Smooth muscle cell (in vitro differentiated cells): ENCODE data around the gene PTER. TPM values are rescaled to one million over a fixed set of nuclear protein-coding genes. Genes with fewer than 3 reads are reported as not detected.

ENCODE experiments used
- DNase-seq: peaks from one replicate; lab custom pipeline; 2025; ENCODE audit not compliant: unreplicated experiment; lab: John Stamatoyannopoulos, UW
- H2AFZ ChIP-seq: fragments of 200-600 bp; sonication (generic); 2 replicates; pipeline ENCODE4 v1.6.0; 2016; ENCODE audit warnings: antibody characterized with exemption, low read depth, mild to moderate bottlenecking
- H3F3A ChIP-seq: fragments of 200-600 bp; sonication (generic); 2 replicates; pipeline ENCODE4 v1.6.0; 2017; ENCODE audit warnings: antibody characterized with exemption, low read depth
- H3K27ac ChIP-seq: fragments of 200-600 bp; sonication (generic); 2 replicates; pipeline ENCODE4 v1.5.1; 2016; ENCODE audit warnings: low read depth, mild to moderate bottlenecking
- H3K27me3 ChIP-seq: fragments of 200-600 bp; sonication (generic); 2 replicates; pipeline ENCODE4 v1.6.1; 2016; ENCODE audit warnings: low read depth, mild to moderate bottlenecking
- H3K36me3 ChIP-seq: fragments of 200-600 bp; sonication (generic); 2 replicates; pipeline ENCODE4 v1.5.1; 2016; ENCODE audit warnings: low read depth
- H3K4me1 ChIP-seq: fragments of 200-600 bp; sonication (generic); 2 replicates; pipeline ENCODE4 v1.5.1; 2016; ENCODE audit warnings: low read depth
- H3K4me2 ChIP-seq: fragments of 200-600 bp; sonication (generic); 2 replicates; pipeline ENCODE4 v1.6.0; 2016; ENCODE audit warnings: mild to moderate bottlenecking
- H3K4me3 ChIP-seq: fragments of 200-600 bp; sonication (generic); 2 replicates; pipeline ENCODE4 v1.5.1; 2016; ENCODE audit warnings: mild to moderate bottlenecking
- H3K79me2 ChIP-seq: fragments of 200-600 bp; sonication (generic); 2 replicates; pipeline ENCODE4 v1.6.0; 2016; ENCODE audit warnings: low read depth, mild to moderate bottlenecking
- H3K9ac ChIP-seq: fragments of 200-600 bp; sonication (generic); 2 replicates; pipeline ENCODE4 v1.6.0; 2016; ENCODE audit warnings: low read depth
- H3K9me3 ChIP-seq: fragments of 200-600 bp; sonication (generic); replicated peaks from 2 replicates; pipeline ENCODE4 v1.5.1; 2016; ENCODE audit warnings: low read depth
- H4K20me1 ChIP-seq: fragments of 200-600 bp; sonication (generic); 2 replicates; pipeline ENCODE4 v1.6.0; 2016; ENCODE audit warnings: low read depth
- CTCF ChIP-seq: fragments of 200-600 bp; sonication (generic); IDR thresholded peaks from 2 replicates; pipeline ENCODE4 v1.5.1; 2017; ENCODE audit warnings: borderline replicate concordance, mild to moderate bottlenecking, antibody characterized with exemption; ENCODE audit not compliant: insufficient read depth, poor library complexity, severe bottlenecking
- WGBS: methylation state at CpG from one replicate; pipeline ENCODE4 v1.1.7; 2016; ENCODE audit warnings: low lambda C conversion rate; 5-methylcytosine and 5-hydroxymethylcytosine counted together
- polyA plus RNA-seq: library from polyadenylated mRNA; unstranded; fragments of >200 nt; fragmentation: Nextera tagmentation; extraction: Ambion mirVana; gene quantifications from 2 replicates; pipeline ENCODE4 v1.2.1, GENCODE V29; 2016
- total RNA-seq: library from RNA; depleted of rRNA; stranded (reverse); fragments of >200 nt; gene quantifications from 2 replicates; pipeline ENCODE4 v1.2.3, GENCODE V29; 2014

PTER gene
- total and polyA plus RNA-seq, 2 experiments from 2014 or later: 8.9 to 15.3 TPM

GRCh38 chr10:16527452-16527851, 90.6 kb downstream of the PTER start:
- no peak overlapping the region for H3K4me3 ChIP-seq

GRCh38 chr10:16529853-16530252, 93.0 kb downstream of the PTER start:
- Histone ChIP-seq H3K27me3 (peaks cover 26% of the 10 kb centered on the region), H3K4me2 (no peak overlapping the region), H3K36me3 (no peaks in the 10 kb centered on the region), H3K79me2 (no peaks in the 10 kb centered on the region), H3K4me1 (peaks cover 5% of the 10 kb centered on the region), H3K9me3 (no peaks in the 10 kb centered on the region), H2AFZ (no peak overlapping the region), H3K27ac (no peak overlapping the region), H3K9ac (no peak overlapping the region), H4K20me1 (no peaks in the 10 kb centered on the region), H3K4me3 (no peak overlapping the region), H3F3A (no peaks in the 10 kb centered on the region)
- no peak for DNase-seq
- TF ChIP-seq CTCF: no peak
- 65% methylated on average over 3 of the region's 3 CpGs for WGBS

More at GRCh38 chr10:16527452-16527851, 90.6 kb downstream of the PTER start:
- peaks cover 50% of the 10 kb centered on the region for H3K27me3 ChIP-seq
- H3F3A ChIP-seq: no peaks in the 10 kb centered on the region
- WGBS: 67% methylated on average over 4 of the region's 4 CpGs
- peaks cover 5% of the 10 kb centered on the region for H3K4me1 ChIP-seq
- H3K9ac ChIP-seq: no peak overlapping the region
- H4K20me1 ChIP-seq: no peaks in the 10 kb centered on the region
- no peaks in the 10 kb centered on the region for H3K79me2 ChIP-seq
- TF ChIP-seq CTCF: no peak
- H3K27ac ChIP-seq: no peak overlapping the region
- no peaks in the 10 kb centered on the region for H3K36me3 ChIP-seq
- DNase-seq: no peak
- H3K4me2 ChIP-seq: no peak overlapping the region
- H2AFZ ChIP-seq: no peak overlapping the region
- H3K9me3 ChIP-seq: no peaks in the 10 kb centered on the region

DNA sequence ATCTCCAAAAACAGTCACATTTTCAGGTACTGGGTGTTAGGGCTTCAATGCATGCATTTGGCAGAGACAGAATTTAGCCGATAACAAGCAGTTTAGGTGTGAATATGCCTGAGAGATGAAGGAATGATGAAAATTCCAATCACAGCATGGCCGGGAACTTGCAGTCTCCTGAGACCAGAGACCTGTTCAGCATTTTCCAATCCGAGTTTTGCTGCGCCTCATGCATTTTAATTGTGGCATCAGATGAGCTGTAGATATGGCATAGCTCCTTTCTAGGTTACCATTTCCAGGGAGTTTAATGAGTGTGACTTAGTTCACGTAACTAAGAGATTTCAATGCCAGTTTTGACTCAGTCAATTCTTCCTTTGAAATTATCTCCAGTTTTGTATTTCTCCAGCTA, 99.3 kb downstream of the PTER start:
- WGBS: 95% methylated on average over 5 of the region's 5 CpGs
- no peak for TF ChIP-seq CTCF
- H3K4me2 ChIP-seq: no peak overlapping the region

DNA sequence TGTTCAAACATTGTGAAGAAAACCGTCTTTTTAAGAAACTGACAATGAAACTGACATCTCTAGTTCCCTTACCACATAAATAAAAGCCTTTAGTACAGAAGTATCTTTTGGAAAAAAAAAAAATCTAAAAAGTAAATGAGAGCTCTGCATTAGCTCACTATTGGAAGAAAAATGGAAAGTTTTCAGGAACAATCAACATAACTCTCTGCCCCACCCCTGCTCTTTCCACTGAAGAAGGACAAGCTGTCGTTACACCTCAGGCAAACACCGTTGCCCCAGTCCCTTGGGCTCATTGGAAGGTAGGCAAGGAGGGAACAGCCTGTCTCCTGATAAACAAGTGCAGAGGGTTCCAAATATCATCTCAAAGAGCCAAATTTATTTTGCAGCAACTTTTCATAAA, 107.3 kb downstream of the PTER start:
- Histone ChIP-seq H3K27me3 (peaks cover 12% of the 10 kb centered on the region), H2AFZ (no peak overlapping the region), H3K4me2 (no peak overlapping the region), H3F3A (no peaks in the 10 kb centered on the region), H3K9ac (no peak overlapping the region), H3K79me2 (no peaks in the 10 kb centered on the region), H3K27ac (no peak overlapping the region), H3K4me3 (no peak overlapping the region), H3K9me3 (no peaks in the 10 kb centered on the region), H3K4me1 (no peaks in the 10 kb centered on the region), H3K36me3 (no peaks in the 10 kb centered on the region), H4K20me1 (no peaks in the 10 kb centered on the region)
- 90% methylated on average over 3 of the region's 3 CpGs for WGBS
- DNase-seq: no peak
- no peak for TF ChIP-seq CTCF

More for the DNA sequence above, 99.3 kb downstream of the PTER start:
- DNase-seq: no peak
- H3K9me3 ChIP-seq: no peaks in the 10 kb centered on the region
- H3K36me3 ChIP-seq: no peaks in the 10 kb centered on the region
- no peak overlapping the region for H2AFZ ChIP-seq
- H3K4me1 ChIP-seq: no peaks in the 10 kb centered on the region
- H4K20me1 ChIP-seq: no peaks in the 10 kb centered on the region
- H3K4me3 ChIP-seq: no peak overlapping the region
- no peak overlapping the region for H3K27ac ChIP-seq
- H3K27me3 ChIP-seq: peaks cover 15% of the 10 kb centered on the region
- no peaks in the 10 kb centered on the region for H3K79me2 ChIP-seq
- no peak overlapping the region for H3K9ac ChIP-seq
- no peaks in the 10 kb centered on the region for H3F3A ChIP-seq
